HG03196 (cell line): ENCODE measurements around the gene APOA1.

ENCODE experiments used
- ATAC-seq: cut with Tn5 transposase; IDR thresholded peaks from one replicate; pipeline ENCODE4 v1.9.1; 2021; ENCODE audit not compliant: unreplicated experiment

The APOA1 gene

DNA sequence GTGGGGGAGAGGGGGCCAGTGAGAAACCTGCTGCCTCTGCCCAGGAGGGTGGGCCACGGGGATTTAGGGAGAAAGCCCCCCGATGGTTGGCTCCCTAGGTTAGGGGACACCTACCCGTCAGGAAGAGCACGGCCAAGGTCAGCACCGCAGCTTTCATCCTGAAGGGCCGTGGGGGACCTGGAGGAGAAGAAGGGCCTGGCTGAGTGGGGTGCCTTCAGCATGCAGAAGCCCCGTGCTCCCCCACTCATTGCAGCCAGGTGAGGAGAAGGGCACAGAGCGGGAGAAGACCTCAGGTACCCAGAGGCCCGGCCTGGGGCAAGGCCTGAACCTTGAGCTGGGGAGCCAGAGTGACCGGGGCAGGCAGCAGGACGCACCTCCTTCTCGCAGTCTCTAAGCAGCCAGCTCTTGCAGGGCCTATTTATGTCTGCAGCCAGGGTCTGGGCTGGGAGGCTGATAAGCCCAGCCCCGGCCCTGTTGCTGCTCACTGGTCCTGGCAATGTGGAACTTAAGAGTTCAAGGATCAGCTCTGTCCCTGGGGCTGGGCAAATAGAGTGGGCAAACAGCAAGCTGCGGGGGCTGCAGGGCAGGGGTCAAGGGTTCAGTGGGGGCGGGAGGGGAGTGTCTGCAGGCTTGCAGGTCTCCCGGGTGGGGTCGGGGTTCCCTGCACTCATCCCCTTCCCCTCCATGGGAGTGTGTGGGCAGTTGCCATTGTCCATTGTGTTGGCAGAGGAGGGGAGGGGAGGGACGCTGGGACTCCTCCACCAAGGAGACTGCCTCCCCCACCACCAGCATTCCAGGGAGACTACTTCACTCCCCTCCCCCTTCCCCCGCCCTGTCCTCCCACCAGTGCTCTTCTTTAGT lies at the start of gene APOA1:
APOA1 (minus strand) TSS at position 392 of the 861 bp plus-strand sequence; CDS start at position 157, 235 bp downstream.
- no peak for ATAC-seq

DNA sequence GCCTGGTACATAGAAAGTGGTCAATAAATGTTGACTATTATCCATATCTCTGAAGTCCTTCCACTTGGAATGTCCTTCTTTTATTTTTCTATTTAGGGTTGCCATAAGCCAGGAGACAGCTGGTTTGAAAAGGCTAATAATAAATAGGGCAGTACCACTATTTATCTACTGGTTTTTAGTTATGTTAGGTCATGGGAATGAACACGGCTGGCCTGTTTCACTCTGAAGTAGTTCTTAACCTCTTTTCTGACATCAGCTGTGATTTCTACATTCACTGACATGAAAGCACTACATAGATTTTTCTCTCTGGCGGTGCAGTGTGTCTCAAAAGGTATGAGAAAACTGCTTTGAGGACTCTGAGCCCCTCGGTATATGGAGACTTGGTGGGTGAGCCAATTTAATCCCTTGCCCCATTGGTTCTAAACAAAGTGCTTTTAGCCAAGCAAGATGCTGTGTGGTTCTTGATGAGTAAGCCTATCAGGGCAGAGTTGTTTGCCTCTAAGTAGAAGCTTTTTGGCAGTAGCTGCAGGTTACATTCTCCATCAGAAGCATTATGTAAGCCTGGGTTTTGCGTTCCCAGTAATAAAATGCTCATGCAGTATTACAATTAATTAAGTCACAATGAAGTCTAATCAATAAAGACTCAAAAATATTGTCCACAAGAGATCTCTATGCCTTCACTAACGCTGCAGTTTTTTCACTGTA lies 48.7 kb upstream of the APOA1 start:
- no peak for ATAC-seq

DNA sequence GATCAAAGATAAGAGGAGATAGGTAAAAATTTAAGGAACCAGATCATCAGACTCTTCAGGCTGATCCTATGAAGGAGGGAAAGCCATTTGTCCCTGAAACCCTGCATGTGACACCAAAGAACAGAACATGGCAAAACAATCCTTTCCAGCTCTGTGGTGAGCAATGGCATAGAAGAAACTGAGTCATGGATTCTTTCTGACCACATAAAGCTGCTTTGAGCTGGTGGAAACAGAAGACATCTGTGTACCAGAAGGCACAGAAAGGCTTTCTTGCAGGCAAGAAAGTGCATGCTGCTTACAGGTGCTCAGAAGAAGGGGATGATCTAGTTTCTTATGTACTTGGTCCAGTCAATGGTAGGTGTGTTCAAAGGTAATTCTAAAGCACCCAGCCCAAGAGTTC lies 45.0 kb upstream of the APOA1 start:
- ATAC-seq: no peak

DNA sequence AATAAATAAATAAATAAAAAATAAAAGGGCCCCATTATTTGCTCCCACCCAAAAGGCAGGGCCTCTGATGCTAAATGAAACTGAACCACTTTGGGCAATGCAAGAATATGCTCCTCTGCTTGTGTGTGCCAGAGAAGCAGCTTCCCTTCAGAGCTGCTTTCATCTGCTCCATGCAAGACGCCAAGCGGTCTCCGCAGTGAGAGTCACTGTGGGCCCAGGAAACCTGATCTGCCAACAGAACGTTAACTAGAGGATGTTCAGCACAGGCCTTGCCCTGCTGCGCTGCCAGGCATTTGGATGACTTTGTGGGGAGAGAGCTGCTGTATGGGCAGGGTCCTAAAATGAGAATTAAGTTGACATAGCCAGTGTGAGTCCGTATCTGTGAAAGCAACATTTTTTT lies 43.7 kb upstream of the APOA1 start:
- no peak for ATAC-seq

DNA sequence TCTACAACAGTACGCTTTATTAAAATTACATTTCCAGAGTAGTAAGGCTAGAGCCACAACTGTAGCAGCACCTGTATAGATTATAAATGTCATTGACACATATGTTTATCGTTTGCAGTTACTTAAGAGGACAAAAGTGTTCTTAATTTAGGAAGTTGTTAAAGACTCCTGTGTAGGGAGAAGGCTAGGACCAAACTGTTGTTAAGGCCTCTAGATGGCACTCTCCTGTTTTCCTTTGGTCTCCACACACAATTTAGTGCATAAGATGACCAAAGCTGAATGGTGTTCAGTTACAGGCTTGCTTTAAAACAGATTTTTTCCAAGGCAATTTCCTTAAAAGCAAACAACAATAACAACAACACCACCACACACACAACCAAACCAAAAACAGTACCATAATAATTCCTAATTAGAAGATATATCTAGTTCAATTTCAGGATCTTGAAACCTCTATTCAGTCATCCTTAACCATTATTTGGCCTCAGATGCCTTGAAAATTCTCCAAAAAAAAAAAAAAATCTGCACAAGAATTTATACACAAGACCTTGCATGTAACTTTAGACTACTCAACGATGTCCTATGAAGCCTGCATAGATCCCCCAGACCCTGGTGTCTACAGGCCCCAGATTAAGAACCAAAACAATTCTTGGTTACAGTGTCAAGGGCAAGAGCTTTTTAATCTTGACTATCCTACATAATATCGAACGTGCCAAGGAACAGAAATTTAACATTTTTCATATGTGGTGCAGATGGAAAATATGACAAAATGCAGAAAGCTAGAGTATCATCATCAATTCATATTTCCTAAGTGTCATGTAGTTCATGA lies 42.6 kb upstream of the APOA1 start:
- ATAC-seq: no peak

DNA sequence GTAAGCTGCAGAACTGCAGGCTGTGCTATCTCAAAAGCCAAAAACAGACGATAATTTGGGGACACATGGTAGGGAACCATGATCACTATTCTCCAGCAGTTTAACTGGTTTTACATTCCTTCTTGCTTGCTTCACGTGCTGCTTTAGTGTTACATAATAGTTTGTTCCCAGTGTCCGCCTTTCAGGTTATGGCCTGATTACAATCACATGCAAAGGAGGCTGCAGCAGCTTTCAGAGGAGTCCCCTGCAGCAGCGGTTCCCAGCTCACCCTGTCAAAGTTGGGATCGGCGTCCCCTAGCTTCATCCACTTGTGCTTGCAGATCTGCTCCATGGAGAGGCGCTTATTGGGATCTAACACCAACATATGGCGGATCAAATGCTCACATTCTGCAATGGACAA lies 39.2 kb upstream of the APOA1 start:
- ATAC-seq: no peak

DNA sequence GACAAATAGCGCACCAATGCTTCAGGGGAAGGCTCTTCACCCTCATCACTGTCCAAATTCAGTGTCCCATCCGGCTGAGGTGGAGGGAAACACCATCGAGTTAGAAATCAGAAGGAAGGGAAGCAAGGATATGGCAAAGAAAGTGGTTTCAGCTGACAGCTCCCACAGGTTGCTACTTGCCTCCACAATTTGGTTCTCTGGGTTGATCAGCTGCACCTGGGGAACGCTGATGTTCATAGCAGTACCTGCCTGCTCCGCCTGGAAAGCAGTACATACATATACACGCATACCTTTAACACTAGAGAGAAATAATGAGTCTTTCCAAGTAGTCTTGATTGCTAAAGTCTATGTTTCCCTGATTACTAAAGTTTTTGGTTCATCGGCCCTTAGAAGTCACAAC lies 37.8 kb upstream of the APOA1 start:
- ATAC-seq: no peak

DNA sequence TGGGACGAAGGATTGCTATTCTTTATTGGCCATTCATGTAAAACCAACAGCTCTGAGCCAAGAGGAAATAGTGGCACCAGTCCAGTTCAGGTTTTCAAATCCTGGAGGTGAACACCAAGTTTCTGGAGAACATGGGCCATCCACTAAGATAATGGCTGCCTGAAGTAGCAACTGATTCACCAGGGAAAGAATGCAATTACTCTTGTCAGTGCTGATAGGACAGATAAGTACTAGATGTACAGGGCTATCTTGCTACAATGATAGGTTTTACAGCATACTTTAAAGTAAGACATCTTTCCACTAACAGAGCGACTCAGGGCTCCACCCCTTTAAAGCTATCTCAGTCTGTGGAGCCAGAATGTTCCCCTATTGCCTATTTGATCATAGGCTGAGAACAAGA lies 36.8 kb upstream of the APOA1 start:
- no peak for ATAC-seq

DNA sequence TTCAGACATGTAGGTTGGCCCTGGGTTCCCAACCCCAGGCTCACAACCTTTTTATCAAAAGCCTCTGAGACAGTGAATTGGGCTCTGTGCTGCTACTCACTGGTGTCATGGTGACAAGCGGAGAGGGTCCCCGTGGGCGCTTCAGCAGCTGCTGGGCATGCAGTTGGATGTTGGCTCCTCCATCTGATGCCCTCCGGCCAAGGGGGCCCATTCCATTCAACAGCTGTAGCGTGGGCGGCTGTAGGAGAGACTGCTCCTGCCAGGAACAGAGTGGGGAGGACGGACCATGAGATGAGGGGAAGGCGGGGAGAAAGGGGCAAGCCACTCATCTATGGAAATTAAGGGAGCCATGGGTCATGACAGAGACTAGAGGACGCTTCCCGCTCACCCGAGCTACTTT lies 36.0 kb upstream of the APOA1 start:
- ATAC-seq: no peak

DNA sequence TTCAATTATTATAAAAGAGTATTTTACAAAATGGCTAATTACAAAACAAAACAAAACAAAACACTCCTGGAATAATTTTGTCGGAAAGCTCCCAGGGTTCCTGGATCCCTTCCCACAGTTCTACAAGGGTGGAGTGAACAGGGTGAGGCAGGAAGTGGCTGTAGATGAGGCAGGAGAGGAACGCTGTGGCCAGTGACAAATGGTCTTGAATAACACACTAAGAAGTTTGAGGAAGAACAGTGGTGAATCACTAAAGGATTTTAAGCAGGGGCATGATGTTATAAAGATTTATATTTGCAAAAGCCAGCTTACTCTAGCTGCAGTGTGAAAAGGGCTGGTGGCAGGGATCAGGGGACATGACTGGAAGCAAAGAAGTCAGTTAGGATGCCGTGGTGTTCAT lies 33.8 kb upstream of the APOA1 start:
- no peak for ATAC-seq

DNA sequence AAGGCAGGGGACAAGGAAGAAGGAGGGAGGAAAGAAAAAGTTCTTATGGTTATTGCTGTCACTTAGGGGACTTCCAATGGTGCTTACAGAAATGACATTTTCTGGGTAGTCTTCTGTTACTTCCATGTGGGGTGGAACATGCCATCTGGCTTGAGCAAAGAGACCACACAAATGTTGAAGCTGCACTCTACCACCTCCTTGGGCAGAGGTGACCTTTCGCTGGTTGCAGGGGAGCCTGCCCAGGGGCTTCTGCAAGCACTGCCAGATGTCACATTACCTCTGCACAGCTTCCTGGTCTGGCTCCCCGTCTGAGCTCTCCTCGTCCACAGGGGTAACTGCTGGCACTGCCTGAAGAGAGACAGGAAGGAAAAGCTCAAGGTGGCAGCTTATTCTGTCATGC lies 32.6 kb upstream of the APOA1 start:
- ATAC-seq: no peak

DNA sequence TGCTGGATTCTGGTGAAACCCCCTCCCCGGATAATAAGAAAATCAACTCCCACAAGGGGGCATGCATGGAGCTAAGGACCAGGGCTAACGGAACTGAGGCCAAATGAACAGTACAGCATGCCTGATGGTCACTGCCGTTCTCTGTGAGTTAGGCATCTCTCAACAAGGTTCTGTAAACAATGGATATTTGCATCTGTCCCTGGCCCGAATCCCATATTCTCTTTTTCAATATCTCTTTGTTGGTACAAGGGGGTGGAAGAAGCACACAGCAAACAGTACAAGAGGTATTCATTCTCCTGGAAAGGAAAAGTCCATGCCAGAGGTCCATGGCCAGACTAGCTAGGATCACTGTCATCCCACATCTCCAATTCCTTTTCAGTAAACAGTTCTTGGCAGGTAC lies 32.2 kb upstream of the APOA1 start:
- ATAC-seq: no peak

DNA sequence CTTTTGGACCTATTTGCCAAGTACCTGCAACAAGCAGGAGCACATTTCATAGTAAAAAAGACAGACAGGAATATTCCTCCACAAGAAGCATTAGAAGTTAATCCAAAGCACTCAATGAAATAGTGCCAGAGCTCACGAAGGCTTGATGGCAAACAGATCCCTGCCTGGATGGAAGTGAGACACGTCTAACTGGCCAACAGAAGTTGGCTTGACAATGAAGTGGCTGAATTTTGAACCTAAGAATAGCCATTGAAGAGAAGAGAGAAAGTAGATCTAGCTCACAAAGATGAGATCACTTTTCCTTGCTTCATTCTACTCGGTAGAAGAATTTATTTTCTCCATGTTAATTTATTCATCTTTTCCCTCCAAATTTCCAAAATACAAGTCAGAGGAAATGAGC lies 30.6 kb upstream of the APOA1 start:
- no peak for ATAC-seq

DNA sequence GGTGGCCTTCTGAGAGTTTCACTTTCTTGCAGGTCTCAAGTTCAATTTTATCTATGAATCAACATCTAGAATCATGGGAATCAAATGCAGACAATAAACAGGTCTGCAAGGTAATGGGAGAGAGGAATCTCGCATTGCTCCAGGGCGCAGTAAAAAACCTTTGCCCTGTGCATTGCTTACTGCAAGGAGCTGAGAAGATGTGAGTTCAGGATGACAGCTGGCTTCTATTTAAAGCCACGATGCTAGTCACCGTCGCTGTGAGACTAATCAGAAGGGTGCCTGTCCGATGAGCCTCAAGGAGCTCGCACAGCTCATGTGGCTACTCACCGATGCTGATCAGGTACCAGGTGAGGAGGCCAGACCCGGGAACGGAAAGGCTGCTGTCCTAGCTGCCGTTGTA lies 30.2 kb upstream of the APOA1 start:
- no peak for ATAC-seq

DNA sequence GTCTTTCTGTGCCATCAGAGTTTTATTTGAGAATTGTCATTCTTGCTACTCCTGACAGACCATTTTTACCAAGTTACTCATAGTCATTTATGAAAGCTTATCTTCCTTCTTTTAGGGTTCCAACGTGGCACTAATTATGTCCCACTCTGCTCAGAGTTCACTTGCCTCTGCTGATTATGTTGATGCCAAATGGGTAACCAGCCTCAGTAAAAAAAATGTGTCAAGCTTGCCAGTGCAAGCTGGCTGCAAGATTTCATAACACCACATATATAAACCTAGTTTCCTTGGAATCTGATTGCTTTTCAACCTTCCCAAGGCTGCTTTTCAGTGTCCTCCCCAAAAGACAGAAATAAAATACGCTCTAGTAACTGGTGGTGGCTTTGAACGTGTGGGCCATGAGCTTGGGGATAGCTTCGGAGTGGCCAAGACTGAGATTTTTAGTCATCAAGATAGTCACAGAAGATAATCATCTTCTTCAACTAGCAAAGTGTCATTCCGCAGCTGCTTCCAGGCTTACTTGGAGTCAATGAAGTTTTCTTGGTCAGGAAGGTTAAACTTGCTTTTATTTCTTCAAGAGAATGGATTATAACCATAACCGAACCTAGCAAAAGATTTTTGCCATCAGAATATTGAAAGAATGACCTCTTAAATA lies 29.5 kb upstream of the APOA1 start:
- no peak for ATAC-seq

DNA sequence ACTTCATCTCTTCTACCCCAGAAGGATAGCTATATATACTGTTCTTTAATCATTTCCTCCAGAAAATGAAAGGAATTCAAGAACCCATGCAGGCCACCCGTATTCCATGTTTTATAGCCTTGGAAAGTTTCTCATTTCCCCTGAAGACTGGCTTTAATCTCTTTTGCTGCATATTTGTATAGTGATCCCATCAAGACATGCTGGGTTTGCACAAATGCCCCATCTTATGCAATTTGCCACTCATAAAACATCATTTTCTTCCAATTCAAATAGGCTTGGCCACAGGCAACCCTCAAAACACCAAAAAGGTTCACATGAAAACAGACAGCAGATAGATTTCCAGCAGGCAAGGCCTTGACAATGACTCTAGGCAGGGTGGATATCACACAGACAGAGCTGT lies 28.3 kb upstream of the APOA1 start:
- no peak for ATAC-seq

DNA sequence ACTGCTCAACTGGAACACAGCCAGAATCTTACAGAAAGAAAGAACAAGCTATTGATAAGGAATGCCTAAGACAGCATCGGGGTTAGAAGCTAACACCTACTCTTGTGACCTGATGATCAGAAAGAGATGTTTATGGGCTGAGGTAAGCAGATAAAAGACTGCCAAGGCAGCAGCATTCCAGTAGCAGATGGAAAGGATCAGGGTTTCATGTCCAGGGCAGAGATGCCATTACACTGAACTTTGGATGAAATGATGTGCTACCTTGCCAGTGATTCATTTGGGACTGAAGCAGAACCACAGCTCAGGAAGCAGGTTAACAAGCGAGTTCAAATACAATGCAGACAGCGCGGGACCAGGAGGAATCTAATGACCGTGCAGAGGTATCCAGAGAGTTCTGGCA lies 27.1 kb upstream of the APOA1 start:
- no peak for ATAC-seq

DNA sequence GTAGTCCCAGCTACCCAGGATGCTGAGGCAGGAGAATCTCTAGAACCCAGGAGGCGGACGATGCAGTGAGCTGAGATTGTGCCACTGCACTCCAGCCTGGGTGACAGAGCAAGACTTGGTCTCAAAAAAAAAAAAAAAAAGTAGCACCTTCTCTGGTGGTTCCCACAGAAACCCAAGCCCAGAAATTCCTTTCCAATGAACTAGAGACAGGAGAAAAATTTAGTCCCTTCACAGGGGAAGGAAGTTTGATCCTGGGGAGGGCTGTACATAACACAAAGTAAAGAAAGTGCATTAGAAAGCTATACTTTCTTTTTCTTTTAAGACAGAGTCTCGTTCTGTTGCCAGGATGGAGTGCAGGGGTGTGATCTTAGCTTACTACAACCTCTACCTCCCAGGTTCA lies 25.5 kb upstream of the APOA1 start:
- no peak for ATAC-seq

DNA sequence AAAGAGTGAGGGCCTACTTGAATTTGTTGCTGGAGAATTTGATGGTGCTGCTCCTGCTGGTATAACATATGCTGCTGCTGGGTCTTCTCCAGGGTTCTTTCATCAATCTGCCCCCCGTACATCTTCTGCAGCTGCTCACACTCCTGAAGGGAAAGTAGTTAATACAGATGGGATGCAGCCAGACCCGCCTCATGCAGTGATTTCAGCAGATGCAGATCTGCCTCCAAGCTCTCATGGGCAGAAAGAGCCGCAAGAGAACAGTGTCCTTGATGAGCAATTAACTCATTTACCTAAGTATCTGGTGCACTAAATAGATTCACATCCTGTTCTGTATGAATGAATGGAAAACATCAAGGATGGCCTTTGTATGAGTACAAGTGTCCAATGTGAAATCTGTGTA lies 24.8 kb upstream of the APOA1 start:
- ATAC-seq: no peak

DNA sequence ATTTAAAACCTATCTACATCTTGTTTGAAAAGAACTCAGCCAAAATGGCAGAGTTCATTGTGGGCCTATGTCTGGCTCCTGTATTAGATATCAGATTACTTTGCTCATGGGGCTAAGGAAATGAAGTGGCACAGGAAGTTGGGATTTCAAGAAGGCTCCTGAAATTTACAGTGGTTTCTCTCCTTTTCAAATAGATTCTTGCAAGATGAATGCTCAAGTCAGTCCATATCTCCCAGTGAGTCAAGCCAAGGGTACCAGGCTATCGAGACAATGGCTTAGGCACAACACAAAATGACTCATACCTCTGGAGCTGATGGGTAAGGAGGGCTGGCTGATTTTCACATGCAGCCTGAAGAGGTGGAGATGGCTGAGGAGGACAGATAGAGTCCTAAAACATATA lies 24.1 kb upstream of the APOA1 start:
- ATAC-seq: no peak

DNA sequence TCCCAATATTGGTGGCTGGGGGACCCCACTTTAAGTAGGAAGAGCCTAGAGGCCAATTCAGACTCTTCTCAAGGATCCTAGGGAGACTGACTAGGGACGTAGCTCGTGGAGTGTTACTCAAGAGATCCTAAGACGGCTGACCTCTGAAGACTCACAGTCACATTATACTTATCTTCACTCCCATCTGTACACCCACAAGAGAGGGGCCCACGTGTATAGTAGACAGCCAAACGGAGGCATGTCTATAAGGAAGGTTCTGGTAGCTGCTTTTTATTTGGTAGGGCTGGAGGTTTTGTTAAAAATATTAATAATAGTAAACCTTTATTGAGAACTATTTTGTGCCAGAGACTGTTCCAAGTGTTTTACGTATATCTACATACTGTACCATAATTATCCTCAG lies 22.9 kb upstream of the APOA1 start:
- no peak for ATAC-seq
